ENCODE measurements around the gene RPS6KA3. TPM values are rescaled to one million over a fixed set of nuclear protein-coding genes. Genes with fewer than 3 reads are reported as not detected.

Gene RPS6KA3
- total RNA-seq, 1 donor from 2014 or later, result 22.8 TPM

- no peak for DNase-seq (ENCODE audit: extremely low spot score in 2 of 2)
- intact Hi-C loops (cut with DNase I), result loop anchor here (5.0 kb wide), 1 partner anchor 124 kb away; the partner anchor contains the start of gene RPS6KA3
- Histone ChIP-seq H3K36me3 (no peaks in the 10 kb centered on the region), H3K27me3 (no peaks in the 10 kb centered on the region), H3K27ac (no peak overlapping the region), H3K4me1 (peaks cover 27% of the 10 kb centered on the region), H3K4me3 (no peak overlapping the region), H3K9me3 (no peaks in the 10 kb centered on the region)
- no peak for TF ChIP-seq POLR2A (IDR thresholded peaks at IDR 0.05)
- TF ChIP-seq CTCF (IDR thresholded peaks at IDR 0.05), result no peak
- no peak for TF ChIP-seq POLR2AphosphoS5 (IDR thresholded peaks at IDR 0.05; ENCODE audit: insufficient read depth in 1 of 2, low read depth in 1 of 2)
Observed at GRCh38 chrX:20143561-20143960, 123.1 kb downstream of the RPS6KA3 start.

GRCh38 chrX:20143111-20143510 lies 123.6 kb downstream of the RPS6KA3 start:
- no peak for DNase-seq (ENCODE audit: extremely low spot score in 2 of 2)
- Histone ChIP-seq H3K27ac (no peak overlapping the region), H3K4me3 (no peak overlapping the region), H3K27me3 (no peaks in the 10 kb centered on the region), H3K4me1 (peaks cover 27% of the 10 kb centered on the region), H3K36me3 (peaks cover 0 to 3% of the 10 kb centered on the region in 2 donors), H3K9me3 (no peaks in the 10 kb centered on the region)
- intact Hi-C loops (cut with DNase I), result loop anchor here (5.0 kb wide), 1 partner anchor 124 kb away; the partner anchor contains the start of gene RPS6KA3
- no peak for TF ChIP-seq POLR2AphosphoS5 (IDR thresholded peaks at IDR 0.05; ENCODE audit: insufficient read depth in 1 of 2, low read depth in 1 of 2)

GRCh38 chrX:20141281-20142220 lies 125.2 kb downstream of the RPS6KA3 start, which contains the start of gene EIF1AX:
TSS of gene EIF1AX (minus strand) at chrX:20141838. CDS start at chrX:20141640, 198 bp downstream.
- TF ChIP-seq POLR2A (IDR thresholded peaks at IDR 0.05) (peak in 1 of 2 donors; percentile 90), POLR2AphosphoS5 (IDR thresholded peaks at IDR 0.05; ENCODE audit: insufficient read depth in 1 of 2, low read depth in 1 of 2) (peak; percentile 93 to 99), CTCF (IDR thresholded peaks at IDR 0.05) (no peak)
- Histone ChIP-seq H3K27ac (peak within 1 kb of the TSS; percentile 92), H3K9me3 (no peaks in the 10 kb centered on the region), H3K36me3 (peaks cover 0 to 13% of the 10 kb centered on the region in 2 donors), H3K4me3 (peak within 1 kb of the TSS; percentile 59 to 95), H3K27me3 (no peaks in the 10 kb centered on the region), H3K4me1 (peaks cover 35% of the 10 kb centered on the region)
- DNase-seq (ENCODE audit: extremely low spot score in 2 of 2), result peak; percentile 99 to 100
- intact Hi-C loops (cut with DNase I), result loop anchor here (5.0 kb wide), 1 partner anchor 126 kb away; the partner anchor contains the start of gene RPS6KA3

GRCh38 chrX:20140420-20140819 lies 126.3 kb downstream of the RPS6KA3 start:
- H3K36me3 ChIP-seq, result peaks cover 0 to 13% of the 10 kb centered on the region in 2 donors
- no peaks in the 10 kb centered on the region for H3K9me3 ChIP-seq
- peak overlapping the region; percentile 59 to 95 for H3K4me3 ChIP-seq
- TF ChIP-seq POLR2A (IDR thresholded peaks at IDR 0.05) (no peak), CTCF (IDR thresholded peaks at IDR 0.05) (no peak), POLR2AphosphoS5 (IDR thresholded peaks at IDR 0.05; ENCODE audit: insufficient read depth in 1 of 2, low read depth in 1 of 2) (no peak)
- H3K27ac ChIP-seq, result peak overlapping the region; percentile 92
- intact Hi-C loops (cut with DNase I), result loop anchor here (5.0 kb wide), 1 partner anchor 127 kb away; the partner anchor contains the start of gene RPS6KA3
- peaks cover 41% of the 10 kb centered on the region for H3K4me1 ChIP-seq
- DNase-seq (ENCODE audit: extremely low spot score in 2 of 2), result no peak
- H3K27me3 ChIP-seq, result no peaks in the 10 kb centered on the region

- peak overlapping the region; percentile 92 for H3K27ac ChIP-seq
- no peaks in the 10 kb centered on the region for H3K9me3 ChIP-seq
- TF ChIP-seq POLR2AphosphoS5 (IDR thresholded peaks at IDR 0.05; ENCODE audit: insufficient read depth in 1 of 2, low read depth in 1 of 2), result peak in 1 of 2 donors; percentile 69
- no peak for TF ChIP-seq POLR2A (IDR thresholded peaks at IDR 0.05)
- no peak for TF ChIP-seq CTCF (IDR thresholded peaks at IDR 0.05)
- H3K4me1 ChIP-seq, result peaks cover 41% of the 10 kb centered on the region
- no peak for DNase-seq (ENCODE audit: extremely low spot score in 2 of 2)
- no peaks in the 10 kb centered on the region for H3K27me3 ChIP-seq
- peak overlapping the region; percentile 59 to 95 for H3K4me3 ChIP-seq
- intact Hi-C loops (cut with DNase I), result loop anchor here (5.0 kb wide), 1 partner anchor 127 kb away; the partner anchor contains the start of gene RPS6KA3
- peaks cover 0 to 13% of the 10 kb centered on the region in 2 donors for H3K36me3 ChIP-seq
Observed at GRCh38 chrX:20139966-20140365, 126.7 kb downstream of the RPS6KA3 start.
